C4-2B (cell line): ENCODE results near the gene FGGY.

Experiments
- H3K27ac ChIP-seq: fragments of 450-650 bp; 2 replicates; pipeline ENCODE4 v1.5.1; 2017
- CTCF ChIP-seq: fragments of 450-650 bp; conservative IDR thresholded peaks from 2 replicates; pipeline ENCODE4 v1.5.1; 2017; ENCODE audit warnings: mild to moderate bottlenecking
- ZFX ChIP-seq: fragments of 450-650 bp; IDR thresholded peaks from 2 replicates; pipeline ENCODE4 v1.6.1; 2017

Gene FGGY

DNA sequence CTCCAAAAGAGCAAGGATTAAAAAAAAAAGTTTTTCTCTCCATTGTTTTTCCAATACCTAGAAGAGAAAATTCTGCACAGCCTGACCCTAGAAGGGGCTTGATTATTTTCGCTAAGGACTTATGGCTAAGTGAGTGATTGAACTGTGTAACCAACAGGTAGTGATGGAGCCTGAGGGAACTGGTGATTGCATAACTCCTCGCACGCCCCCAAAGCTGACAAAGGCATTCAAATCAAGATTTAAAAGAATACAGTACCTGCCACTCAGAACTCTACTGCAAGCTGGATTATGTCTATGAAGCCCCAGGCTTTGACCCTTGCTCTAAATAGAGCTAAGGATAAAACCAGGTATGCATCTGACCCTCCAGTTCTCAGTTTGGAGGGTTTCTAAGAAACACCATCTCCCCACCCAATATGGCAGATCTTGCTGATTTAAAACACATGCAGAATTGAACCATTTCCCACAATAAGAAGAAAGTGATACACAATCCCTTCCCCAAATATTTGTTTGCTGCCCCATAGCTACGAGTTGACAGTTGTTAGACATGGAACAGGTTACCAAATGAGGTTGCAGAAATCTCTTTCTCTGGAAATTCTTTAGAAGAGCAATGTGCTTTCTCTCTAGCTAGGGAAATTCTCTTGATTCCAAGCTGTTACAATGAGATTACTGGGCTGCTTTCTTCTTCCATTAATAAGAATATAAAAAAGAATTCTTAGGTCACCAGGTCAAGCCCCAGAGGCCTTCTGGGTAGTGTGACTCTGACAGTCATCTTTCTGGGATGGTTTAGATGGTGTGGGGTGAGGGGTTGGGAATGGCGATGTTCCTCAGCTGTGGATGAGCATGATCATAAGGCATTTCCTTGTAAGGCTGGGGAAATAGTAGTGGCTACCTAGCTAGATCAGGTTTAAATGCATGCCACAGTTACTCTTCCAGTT, 35.1 kb downstream of the FGGY start:
- TF ChIP-seq CTCF: no peak
- no peak for TF ChIP-seq ZFX
- H3K27ac ChIP-seq: no peak overlapping the region

GRCh38 chr1:59332983-59333382, 36.1 kb downstream of the FGGY start:
- TF ChIP-seq CTCF: no peak
- TF ChIP-seq ZFX: no peak
- H3K27ac ChIP-seq: no peak overlapping the region

DNA sequence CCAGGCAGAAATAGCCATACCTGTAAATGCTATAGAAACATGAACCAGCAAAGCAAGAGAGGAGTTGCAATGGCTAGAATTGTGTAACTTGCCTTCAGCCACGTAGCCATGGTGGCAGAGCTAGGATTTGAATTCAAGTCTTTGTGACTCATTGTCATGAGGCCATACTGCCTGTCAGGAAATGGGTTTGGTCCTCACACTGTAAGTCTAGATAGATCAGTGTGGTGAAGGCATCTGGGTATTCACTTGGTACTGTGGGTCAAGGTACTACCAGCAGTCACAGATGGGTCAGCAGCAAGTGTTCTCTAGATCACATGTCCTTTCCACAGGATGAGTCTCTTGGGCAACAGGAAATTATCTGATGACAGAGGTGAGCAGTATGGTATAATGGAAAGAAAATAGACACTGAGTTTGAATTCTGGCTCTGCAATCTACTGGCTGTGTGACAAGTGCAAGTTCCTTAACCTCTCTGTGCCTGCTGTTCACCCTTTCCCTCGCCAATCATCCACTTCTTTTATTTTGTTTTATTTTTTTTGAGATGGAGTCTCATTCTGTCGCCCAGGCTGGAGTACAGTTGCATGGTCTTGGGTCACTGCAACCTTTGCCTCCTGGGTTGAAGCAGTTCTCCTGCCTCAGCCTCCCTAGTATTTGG, 36.9 kb downstream of the FGGY start:
- no peak overlapping the region for H3K27ac ChIP-seq
- no peak for TF ChIP-seq CTCF

DNA sequence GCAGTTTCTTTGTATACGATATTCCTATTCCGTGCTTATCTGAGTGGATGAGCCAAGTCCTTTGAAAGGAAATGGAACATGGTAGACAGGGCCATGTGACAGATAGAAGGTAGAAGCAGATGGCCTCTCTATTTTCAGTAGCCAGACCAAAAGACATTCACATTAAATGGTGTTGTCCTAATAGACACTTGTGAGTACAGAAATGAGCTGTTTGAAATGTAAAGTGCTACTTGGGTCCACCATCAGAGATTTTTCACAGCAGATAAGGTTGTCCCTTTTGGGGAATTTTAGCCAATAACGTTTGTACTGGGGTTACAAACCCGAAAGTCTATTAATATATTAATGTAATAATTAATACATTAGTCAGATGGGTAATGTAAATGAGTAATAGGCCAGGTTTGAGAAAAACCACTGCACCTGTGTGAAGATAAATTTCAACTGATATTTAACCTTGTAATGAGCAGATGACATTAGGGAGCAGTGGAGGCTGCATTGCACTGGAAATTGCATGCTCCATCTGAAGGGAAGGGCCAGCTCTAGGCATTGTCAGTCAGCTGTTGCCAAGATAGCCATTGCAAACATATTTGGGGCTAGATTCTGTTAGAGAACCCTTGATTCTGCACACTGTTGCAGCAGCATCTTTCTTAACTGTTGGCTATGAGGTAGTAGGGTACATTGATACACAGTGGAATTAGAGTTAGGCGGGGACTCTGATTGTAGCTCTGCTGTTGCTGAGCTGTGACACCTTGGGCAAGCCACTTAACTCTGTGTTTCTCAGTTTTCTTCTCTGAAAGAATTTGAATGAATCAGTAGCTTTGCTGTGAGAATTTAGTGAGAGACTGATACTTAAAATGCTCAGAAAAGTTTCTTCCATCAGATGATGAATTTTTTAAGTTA, 43.8 kb downstream of the FGGY start:
- H3K27ac ChIP-seq: no peak overlapping the region

DNA sequence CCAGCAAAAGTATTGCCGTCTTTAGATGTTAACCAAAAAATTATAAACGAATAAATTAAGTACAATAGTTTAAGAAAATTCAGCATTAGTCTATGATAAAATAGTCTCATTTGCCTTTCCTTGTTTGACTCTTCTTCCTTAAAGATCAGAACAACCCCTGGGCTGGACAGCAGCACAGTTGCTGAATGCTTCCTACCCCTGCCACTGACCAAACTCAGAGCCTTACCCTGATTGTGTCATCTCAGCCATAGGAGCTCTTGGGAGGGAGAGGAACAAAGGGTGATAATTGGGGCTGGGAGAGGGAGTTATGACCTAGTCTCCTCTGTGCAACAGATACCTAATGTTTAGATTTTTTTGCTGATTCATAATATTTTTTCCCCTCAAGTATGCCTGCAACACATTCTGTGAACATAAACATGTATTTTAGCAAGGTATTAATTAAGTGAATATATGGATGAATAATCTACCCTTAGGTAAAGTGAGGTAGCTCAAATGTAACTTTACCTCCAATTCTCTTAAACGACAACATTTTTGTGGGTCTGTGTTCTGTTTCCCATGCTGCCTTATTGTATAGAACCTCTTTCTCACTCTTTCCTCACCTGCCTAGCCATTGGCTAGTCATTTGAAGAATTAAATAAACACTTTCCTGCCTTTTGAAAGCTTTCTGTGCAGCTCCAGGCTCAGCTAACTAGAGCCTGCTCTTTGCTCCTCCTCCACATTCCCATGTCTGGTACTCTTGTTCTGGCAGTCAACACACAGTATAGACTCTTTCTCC, 46.1 kb downstream of the FGGY start:
- TF ChIP-seq ZFX: no peak
- TF ChIP-seq CTCF: no peak
- no peak overlapping the region for H3K27ac ChIP-seq

More for the DNA sequence above, 43.8 kb downstream of the FGGY start:
- TF ChIP-seq CTCF (no peak), ZFX (no peak)

DNA sequence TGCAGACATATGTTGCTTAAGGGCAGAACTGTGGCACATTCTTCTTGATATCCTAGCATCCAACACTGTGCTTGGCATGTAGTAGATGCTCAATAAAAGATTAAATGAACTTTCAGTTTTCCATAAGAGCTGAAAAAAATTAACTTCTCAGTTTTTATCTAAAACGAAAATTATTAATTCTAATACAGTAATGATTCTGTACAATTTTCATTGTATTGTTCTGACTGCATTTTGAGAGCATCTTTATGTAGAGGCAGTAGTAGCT, 46.6 kb downstream of the FGGY start:
- no peak for TF ChIP-seq CTCF
- no peak for TF ChIP-seq ZFX
- no peak overlapping the region for H3K27ac ChIP-seq
